SU-DHL-6 (cell line): ENCODE measurements around the gene APBB2.

ENCODE experiments used
- EZH2phosphoT487 ChIP-seq: fragments of 200-600 bp; sonication (generic), shearing (Covaris generic); conservative IDR thresholded peaks from 2 replicates; pipeline ENCODE4 v1.6.1; 2018; ENCODE audit warnings: mild to moderate bottlenecking, antibody characterized with exemption, low read length, moderate library complexity, mixed read lengths
- TF ChIP-seq, protein P1 (sequence below): fragments of 200-600 bp; sonication (generic); IDR thresholded peaks from one replicate; pipeline ENCODE4 v1.5.1; 2017; ENCODE audit warnings: antibody characterized with exemption, mild to moderate bottlenecking, low read length, moderate library complexity; ENCODE audit not compliant: insufficient read depth, poor library complexity, severe bottlenecking

DNA sequence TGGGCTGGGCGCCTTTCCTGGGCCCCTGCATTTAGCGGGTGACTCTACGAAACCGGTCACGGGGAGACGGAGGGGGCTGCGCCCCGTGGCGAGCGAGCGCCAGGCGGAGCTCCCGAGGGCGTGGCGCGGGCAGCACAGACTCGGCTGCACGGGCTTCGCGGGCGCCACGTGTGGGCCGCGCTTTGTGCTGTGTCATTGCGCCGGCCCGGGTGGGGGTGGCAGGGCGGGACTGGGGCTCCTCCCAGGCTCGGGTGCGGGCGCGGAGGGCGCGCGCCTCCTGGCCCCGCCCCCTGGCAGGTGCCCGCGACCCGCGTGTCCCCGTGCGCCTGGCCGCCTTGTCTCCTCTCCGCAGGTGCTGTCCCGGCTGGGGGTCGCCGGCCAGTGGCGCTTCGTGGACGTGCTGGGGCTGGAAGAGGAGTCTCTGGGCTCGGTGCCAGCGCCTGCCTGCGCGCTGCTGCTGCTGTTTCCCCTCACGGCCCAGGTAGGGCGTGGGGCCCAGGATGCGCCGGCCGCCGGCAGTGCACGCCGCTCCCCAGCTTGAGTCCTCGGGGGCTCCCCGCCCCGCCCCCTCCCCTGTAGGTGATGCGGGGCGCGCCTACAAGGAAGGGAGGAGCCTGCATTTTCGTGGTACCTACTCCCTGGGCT, 43.0 kb upstream of the APBB2 start:
- TF ChIP-seq, protein P1, sequence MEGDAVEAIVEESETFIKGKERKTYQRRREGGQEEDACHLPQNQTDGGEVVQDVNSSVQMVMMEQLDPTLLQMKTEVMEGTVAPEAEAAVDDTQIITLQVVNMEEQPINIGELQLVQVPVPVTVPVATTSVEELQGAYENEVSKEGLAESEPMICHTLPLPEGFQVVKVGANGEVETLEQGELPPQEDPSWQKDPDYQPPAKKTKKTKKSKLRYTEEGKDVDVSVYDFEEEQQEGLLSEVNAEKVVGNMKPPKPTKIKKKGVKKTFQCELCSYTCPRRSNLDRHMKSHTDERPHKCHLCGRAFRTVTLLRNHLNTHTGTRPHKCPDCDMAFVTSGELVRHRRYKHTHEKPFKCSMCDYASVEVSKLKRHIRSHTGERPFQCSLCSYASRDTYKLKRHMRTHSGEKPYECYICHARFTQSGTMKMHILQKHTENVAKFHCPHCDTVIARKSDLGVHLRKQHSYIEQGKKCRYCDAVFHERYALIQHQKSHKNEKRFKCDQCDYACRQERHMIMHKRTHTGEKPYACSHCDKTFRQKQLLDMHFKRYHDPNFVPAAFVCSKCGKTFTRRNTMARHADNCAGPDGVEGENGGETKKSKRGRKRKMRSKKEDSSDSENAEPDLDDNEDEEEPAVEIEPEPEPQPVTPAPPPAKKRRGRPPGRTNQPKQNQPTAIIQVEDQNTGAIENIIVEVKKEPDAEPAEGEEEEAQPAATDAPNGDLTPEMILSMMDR: no peak
- no peak for TF ChIP-seq EZH2phosphoT487
